Bronchial epithelial cell (primary cell): ENCODE results near the gene CD58. TPM values are rescaled to one million over a fixed set of nuclear protein-coding genes. Genes with fewer than 3 reads are reported as not detected.

Source experiments
- DNase-seq: peaks from one replicate; pipeline ENCODE4 v3.0.0-alpha.2; 2010; ENCODE audit warnings: low read depth
- FAIRE-seq: peaks from 2 replicates; lab custom pipeline; 2011; peaks lifted over from hg19 to GRCh38; lab: Jason Lieb, UNC
- H3K27me3 ChIP-seq: 2 replicates; pipeline ENCODE4 v1.5.1; 2011; ENCODE audit warnings: low read length; ENCODE audit not compliant: control insufficient read depth, insufficient read depth
- H3K36me3 ChIP-seq: 2 replicates; pipeline ENCODE4 v1.5.1; 2011; ENCODE audit warnings: low read length; ENCODE audit not compliant: control insufficient read depth, insufficient read depth
- H3K4me3 ChIP-seq: 2 replicates; pipeline ENCODE4 v1.5.1; 2011; ENCODE audit warnings: mild to moderate bottlenecking, low read depth, low read length, control low read depth
- total RNA-seq: library from RNA; depleted of rRNA; stranded (reverse); fragments of >200 nt; gene quantifications from 2 replicates; pipeline ENCODE4 v1.2.1, GENCODE V29; 2014
- TF ChIP-seq, protein P1 (sequence below): IDR thresholded peaks from 2 replicates; pipeline ENCODE4 v1.5.1; 2011; ENCODE audit warnings: mild to moderate bottlenecking, moderate library complexity, low read length, control low read depth, inconsistent platforms; ENCODE audit not compliant: insufficient read depth, severe bottlenecking

Gene CD58
- total RNA-seq, 1 donor from 2014 or later: 18.2 TPM

GRCh38 chr1:116495535-116495934 is 75.3 kb downstream of the CD58 start:
- Histone ChIP-seq H3K4me3 (no peak overlapping the region), H3K36me3 (no peaks in the 10 kb centered on the region), H3K27me3 (no peaks in the 10 kb centered on the region)
- TF ChIP-seq, protein P1, sequence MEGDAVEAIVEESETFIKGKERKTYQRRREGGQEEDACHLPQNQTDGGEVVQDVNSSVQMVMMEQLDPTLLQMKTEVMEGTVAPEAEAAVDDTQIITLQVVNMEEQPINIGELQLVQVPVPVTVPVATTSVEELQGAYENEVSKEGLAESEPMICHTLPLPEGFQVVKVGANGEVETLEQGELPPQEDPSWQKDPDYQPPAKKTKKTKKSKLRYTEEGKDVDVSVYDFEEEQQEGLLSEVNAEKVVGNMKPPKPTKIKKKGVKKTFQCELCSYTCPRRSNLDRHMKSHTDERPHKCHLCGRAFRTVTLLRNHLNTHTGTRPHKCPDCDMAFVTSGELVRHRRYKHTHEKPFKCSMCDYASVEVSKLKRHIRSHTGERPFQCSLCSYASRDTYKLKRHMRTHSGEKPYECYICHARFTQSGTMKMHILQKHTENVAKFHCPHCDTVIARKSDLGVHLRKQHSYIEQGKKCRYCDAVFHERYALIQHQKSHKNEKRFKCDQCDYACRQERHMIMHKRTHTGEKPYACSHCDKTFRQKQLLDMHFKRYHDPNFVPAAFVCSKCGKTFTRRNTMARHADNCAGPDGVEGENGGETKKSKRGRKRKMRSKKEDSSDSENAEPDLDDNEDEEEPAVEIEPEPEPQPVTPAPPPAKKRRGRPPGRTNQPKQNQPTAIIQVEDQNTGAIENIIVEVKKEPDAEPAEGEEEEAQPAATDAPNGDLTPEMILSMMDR: no peak
- DNase-seq (no peak), FAIRE-seq (no peak)

- FAIRE-seq: no peak
- no peak overlapping the region for H3K4me3 ChIP-seq
- TF ChIP-seq, protein P1: no peak
These were observed 76.1 kb downstream of the CD58 start for GRCh38 chr1:116494745-116495144.

GRCh38 chr1:116494353-116494692 is 76.5 kb downstream of the CD58 start:
- FAIRE-seq (no peak), DNase-seq (no peak)
- Histone ChIP-seq H3K27me3 (no peaks in the 10 kb centered on the region), H3K4me3 (no peak overlapping the region), H3K36me3 (no peaks in the 10 kb centered on the region)
- TF ChIP-seq, protein P1: no peak

More at GRCh38 chr1:116494745-116495144, 76.1 kb downstream of the CD58 start:
- no peaks in the 10 kb centered on the region for H3K27me3 ChIP-seq
- DNase-seq: no peak
- no peaks in the 10 kb centered on the region for H3K36me3 ChIP-seq

DNA sequence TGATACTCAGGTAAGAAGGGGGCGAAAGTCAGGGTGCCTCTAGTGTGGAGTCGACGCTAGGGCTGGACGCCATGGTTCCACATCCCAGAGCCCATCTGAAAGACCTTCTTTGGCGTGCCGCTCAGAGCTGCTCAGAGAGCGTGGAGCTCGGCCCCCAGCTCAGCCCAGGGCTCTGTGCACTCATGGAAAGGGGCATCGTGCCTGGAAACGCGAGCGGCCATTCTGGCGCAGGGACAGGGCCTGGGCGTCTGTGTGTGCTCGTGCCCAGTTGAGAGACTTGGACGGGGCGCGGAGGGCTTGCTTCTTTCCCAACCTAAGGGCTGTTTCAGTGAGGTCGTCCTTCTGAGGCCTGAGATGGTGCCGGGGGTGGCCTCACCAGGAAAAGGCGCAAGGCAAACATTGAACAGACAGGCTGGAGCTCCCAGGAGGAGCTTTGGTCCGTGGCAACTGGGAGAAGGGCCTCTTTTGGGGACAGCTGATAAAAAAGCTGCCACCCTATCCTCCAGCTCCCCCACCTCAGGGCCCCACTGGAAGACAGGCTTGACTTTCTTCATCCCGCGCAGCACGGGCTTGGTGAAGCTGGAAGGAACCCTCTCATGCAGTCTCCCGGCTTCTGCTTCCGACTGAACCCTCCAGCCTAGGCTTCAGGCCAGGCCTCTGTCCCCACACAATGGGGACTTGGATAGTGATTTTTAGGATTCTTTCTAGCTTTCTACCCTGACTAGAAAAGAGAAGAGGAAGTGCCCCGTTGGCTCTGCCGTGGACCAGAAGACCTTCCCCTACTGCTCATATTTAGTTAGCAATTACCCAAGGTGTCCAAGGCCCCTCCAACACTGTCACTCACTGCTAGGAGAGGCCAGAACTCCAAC is 77.1 kb downstream of the CD58 start:
- TF ChIP-seq, protein P1: no peak
- no peak overlapping the region for H3K4me3 ChIP-seq
- no peaks in the 10 kb centered on the region for H3K36me3 ChIP-seq
- FAIRE-seq (no peak), DNase-seq (no peak)
- H3K27me3 ChIP-seq: no peaks in the 10 kb centered on the region

DNA sequence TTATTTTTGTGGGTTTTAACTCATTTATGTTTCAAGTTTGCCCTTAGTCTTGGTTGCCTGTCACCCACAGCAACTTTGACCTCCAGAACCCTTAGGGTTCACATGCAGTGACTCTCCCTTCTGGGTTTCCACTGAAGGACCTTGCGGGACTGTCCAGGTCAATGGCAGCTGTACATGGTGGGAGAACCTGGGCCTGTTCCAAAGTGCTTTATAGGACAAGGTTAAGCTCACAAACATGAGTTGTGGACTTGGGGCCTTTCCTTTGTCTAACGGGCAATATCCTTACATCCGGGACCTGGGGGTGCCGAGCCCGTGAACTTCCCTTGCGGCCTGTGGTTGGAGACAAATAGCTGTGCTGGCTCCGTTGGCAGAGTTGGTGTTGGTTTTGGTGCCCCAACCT is 77.8 kb downstream of the CD58 start:
- no peak for FAIRE-seq
- no peak for DNase-seq
- H3K36me3 ChIP-seq: no peaks in the 10 kb centered on the region
- no peak overlapping the region for H3K4me3 ChIP-seq
- H3K27me3 ChIP-seq: no peaks in the 10 kb centered on the region
- TF ChIP-seq, protein P1: no peak
